Keratinocyte (primary cell): ENCODE measurements around the gene PLD5. TPM values are rescaled to one million over a fixed set of nuclear protein-coding genes. Genes with fewer than 3 reads are reported as not detected.

ENCODE experiments used
- DNase-seq: peaks from one replicate; pipeline ENCODE4 v3.0.0-alpha.2; 2011; ENCODE audit warnings: low read depth, missing footprints, low spot score
- FAIRE-seq: peaks from 2 replicates; lab custom pipeline; 2011; peaks lifted over from hg19 to GRCh38; lab: Jason Lieb, UNC
- H2AFZ ChIP-seq: 2 replicates; pipeline ENCODE4 v1.6.0; 2012; ENCODE audit warnings: low read length, control low read depth, inconsistent platforms; ENCODE audit not compliant: control insufficient read depth
- H3K27ac ChIP-seq: 2 replicates; pipeline ENCODE4 v1.5.1; 2011; ENCODE audit warnings: low read length; ENCODE audit not compliant: control insufficient read depth, insufficient read depth
- H3K27me3 ChIP-seq: 3 replicates; pipeline ENCODE4 v1.6.0; 2011; ENCODE audit warnings: low read length; ENCODE audit not compliant: control insufficient read depth, insufficient read depth; ENCODE audit errors: extremely low read depth
- H3K36me3 ChIP-seq, 2 experiments: 2 replicates in 1 of 2; 3 replicates in 1 of 2; pipeline ENCODE4 v1.5.1; 2011; ENCODE audit warnings: low read length in 2 of 2, mild to moderate bottlenecking in 1 of 2; ENCODE audit not compliant: control insufficient read depth in 2 of 2, insufficient read depth in 2 of 2; ENCODE audit errors: extremely low read depth in 1 of 2
- H3K4me1 ChIP-seq: 3 replicates; pipeline ENCODE4 v1.5.1; 2011; ENCODE audit warnings: low read length; ENCODE audit not compliant: control insufficient read depth, insufficient read depth; ENCODE audit errors: extremely low read depth
- H3K4me2 ChIP-seq: 3 replicates; pipeline ENCODE4 v1.6.0; 2011; ENCODE audit warnings: low read depth, low read length; ENCODE audit not compliant: control insufficient read depth, insufficient read depth; ENCODE audit errors: extremely low read depth
- H3K4me3 ChIP-seq, 3 experiments: fragments of 200-600 bp in 1 of 3; sonication (generic) in 1 of 3; 2 replicates in 2 of 3; 3 replicates in 1 of 3; pipeline ENCODE4 v1.5.1; 2011 to 2016; ENCODE audit warnings: low read length in 3 of 3, mild to moderate bottlenecking in 3 of 3, control low read depth in 2 of 3, inconsistent platforms in 1 of 3, low read depth in 1 of 3, mixed read lengths in 1 of 3, mixed run types in 1 of 3, moderate library complexity in 1 of 3; ENCODE audit not compliant: control insufficient read depth in 2 of 3, insufficient read depth in 2 of 3; ENCODE audit errors: extremely low read depth in 1 of 3
- H3K79me2 ChIP-seq: 2 replicates; pipeline ENCODE4 v1.6.0; 2012; ENCODE audit warnings: low read length; ENCODE audit not compliant: control insufficient read depth, insufficient read depth
- H3K9ac ChIP-seq: 3 replicates; pipeline ENCODE4 v1.6.0; 2011; ENCODE audit warnings: low read length; ENCODE audit not compliant: control insufficient read depth, insufficient read depth; ENCODE audit errors: extremely low read depth
- H3K9me1 ChIP-seq: 3 replicates; pipeline ENCODE4 v1.6.0; 2011; ENCODE audit warnings: low read length; ENCODE audit not compliant: control insufficient read depth, insufficient read depth; ENCODE audit errors: extremely low read depth
- H3K9me3 ChIP-seq: 2 replicates; pipeline ENCODE4 v1.5.1; 2012; ENCODE audit warnings: low read depth, low read length; ENCODE audit not compliant: control insufficient read depth
- H4K20me1 ChIP-seq: 3 replicates; pipeline ENCODE4 v1.6.0; 2011; ENCODE audit warnings: low read length; ENCODE audit not compliant: control insufficient read depth, insufficient read depth; ENCODE audit errors: extremely low read depth
- CTCF ChIP-seq, 3 experiments: IDR thresholded peaks in 1 of 3; conservative IDR thresholded peaks in 1 of 3; optimal IDR thresholded peaks in 1 of 3; 2 replicates in 2 of 3; 3 replicates in 1 of 3; pipeline versions ENCODE3 to v1.5.1; 2011; ENCODE audit warnings: low read length in 3 of 3, mild to moderate bottlenecking in 3 of 3, moderate library complexity in 2 of 3, control low read depth in 1 of 3, inconsistent platforms in 1 of 3; ENCODE audit not compliant: insufficient read depth in 2 of 3; ENCODE audit errors: extremely low read depth in 1 of 3
- EZH2 ChIP-seq: IDR thresholded peaks from one replicate; pipeline ENCODE4 v1.6.1; 2012; ENCODE audit warnings: inconsistent platforms, mild to moderate bottlenecking, low read length, moderate library complexity
- dilution Hi-C: fragments of 300-500 bp; cut with MboI; formaldehyde crosslinking; loops from one replicate; pipeline ENCODE4 v1.7.0; 2020; ENCODE audit warnings: low sequenced_read_pairs; ENCODE audit not compliant: extremely low pct_ligation_motif_present
- polyA plus RNA-seq, 5 experiments: library from polyadenylated mRNA; depleted of rRNA in 3 of 5; stranded (reverse) in 3 of 5; stranded (forward) in 1 of 5; unstranded in 1 of 5; fragments of >200 nt; gene quantifications; 1 replicate in 1 of 5; 2 replicates in 3 of 5; 3 replicates in 1 of 5; pipeline versions ENCODE4 v1.2.1 to v1.2.3, GENCODE V29; 2011 to 2012; ENCODE audit warnings: missing spikeins in 2 of 5, low read depth in 1 of 5, low replicate concordance in 1 of 5

PLD5 gene
- polyA plus RNA-seq, 1 donor (not counting 4 experiments of a cell fraction or from before 2014, with no cell fraction given) = 7.2 TPM

GRCh38 chr1:242206994-242207393 lies 317.5 kb downstream of the PLD5 start:
- Histone ChIP-seq H2AFZ (no peak overlapping the region), H3K36me3 (peaks cover 0 to 4% of the 10 kb centered on the region in 2 experiments), H3K4me1 (no peaks in the 10 kb centered on the region), H3K9me3 (no peaks in the 10 kb centered on the region), H3K4me2 (no peak overlapping the region), H3K27ac (no peak overlapping the region), H4K20me1 (no peaks in the 10 kb centered on the region), H3K79me2 (no peaks in the 10 kb centered on the region), H3K9me1 (no peaks in the 10 kb centered on the region), H3K27me3 (no peaks in the 10 kb centered on the region), H3K9ac (no peak overlapping the region), H3K4me3 (no peak overlapping the region)
- DNase-seq (no peak), FAIRE-seq (no peak)
- no peak for TF ChIP-seq CTCF (optimal IDR thresholded peaks at IDR 0.05 in 1 of 3, IDR thresholded peaks at IDR 0.05 in 1 of 3, conservative IDR thresholded peaks at IDR 0.05 in 1 of 3; ENCODE audit: extremely low read depth in 1 of 3, insufficient read depth in 2 of 3, low read length in 3 of 3)
- no peak for TF ChIP-seq EZH2
- dilution Hi-C loops = no loop called here

GRCh38 chr1:242205622-242206489 lies 318.6 kb downstream of the PLD5 start:
- H3K9ac ChIP-seq = no peak overlapping the region
- no peaks in the 10 kb centered on the region for H3K79me2 ChIP-seq
- no peak overlapping the region for H3K4me3 ChIP-seq
- DNase-seq (no peak), FAIRE-seq (no peak)
- no peaks in the 10 kb centered on the region for H3K9me1 ChIP-seq
- no peak overlapping the region for H3K4me2 ChIP-seq
- no peaks in the 10 kb centered on the region for H4K20me1 ChIP-seq
- no peaks in the 10 kb centered on the region for H3K27me3 ChIP-seq
- TF ChIP-seq EZH2 = no peak
- TF ChIP-seq CTCF (optimal IDR thresholded peaks at IDR 0.05 in 1 of 3, IDR thresholded peaks at IDR 0.05 in 1 of 3, conservative IDR thresholded peaks at IDR 0.05 in 1 of 3; ENCODE audit: extremely low read depth in 1 of 3, insufficient read depth in 2 of 3, low read length in 3 of 3) = no peak
- H3K4me1 ChIP-seq = no peaks in the 10 kb centered on the region
- H3K9me3 ChIP-seq = no peaks in the 10 kb centered on the region
- H3K27ac ChIP-seq = no peak overlapping the region
- dilution Hi-C loops = no loop called here
- no peak overlapping the region for H2AFZ ChIP-seq
- peaks cover 0 to 3% of the 10 kb centered on the region in 2 experiments for H3K36me3 ChIP-seq
